ENCODE data around the gene AJM1.

AJM1 gene

DNA sequence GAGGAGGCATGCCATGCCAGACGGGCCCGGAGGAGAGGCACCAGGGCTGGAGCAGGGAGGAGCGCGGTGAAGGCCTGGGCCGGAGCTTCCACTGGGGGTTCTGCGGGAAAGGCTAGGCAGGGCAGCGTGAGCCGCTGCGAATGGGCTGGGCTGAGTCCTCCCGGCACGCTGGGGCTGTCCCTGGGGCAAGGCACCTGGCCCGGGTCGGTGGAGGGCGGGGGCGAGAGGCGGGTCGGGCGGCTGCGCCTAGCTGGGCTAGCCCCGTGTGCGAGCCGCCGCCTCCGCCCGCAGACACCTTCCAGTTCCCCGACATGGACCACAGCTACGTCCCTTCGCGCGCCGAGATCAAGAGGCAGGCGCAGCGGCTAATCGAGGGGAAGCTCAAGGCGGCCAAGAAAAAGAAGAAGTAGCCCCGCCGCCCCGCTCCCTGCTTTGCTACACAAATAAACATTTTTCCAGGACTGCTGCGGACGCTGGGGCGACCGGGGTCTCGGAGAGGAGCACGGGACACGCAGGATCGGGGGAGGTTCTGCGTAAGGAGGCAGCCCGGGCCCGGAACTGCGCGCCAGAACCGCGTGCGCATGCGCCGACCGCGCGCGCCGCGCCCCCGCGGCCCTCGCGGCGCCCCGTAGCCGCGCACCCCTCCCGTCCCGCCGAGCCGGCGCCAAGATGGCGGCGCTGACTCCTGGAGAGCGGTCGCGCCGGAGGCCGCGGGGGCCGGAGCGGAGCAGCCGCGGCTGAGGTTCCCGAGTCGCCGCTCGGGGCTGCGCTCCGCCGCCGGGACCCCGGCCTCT is 34.8 kb upstream of the AJM1 start, which contains the start of gene RABL6:
TSS of gene RABL6 (plus strand) at position 668 of the 794 bp plus-strand sequence. CDS start 249 bp downstream, outside the sequence.
- in situ Hi-C loops (cut with HindIII; ENCODE audit: low sequenced_read_pairs): loop anchor here (5.0 to 25.0 kb wide), 2 partner anchors 35 to 355 kb away; partner anchors contain the start of genes AJM1, LRRC26 and TMEM210

DNA sequence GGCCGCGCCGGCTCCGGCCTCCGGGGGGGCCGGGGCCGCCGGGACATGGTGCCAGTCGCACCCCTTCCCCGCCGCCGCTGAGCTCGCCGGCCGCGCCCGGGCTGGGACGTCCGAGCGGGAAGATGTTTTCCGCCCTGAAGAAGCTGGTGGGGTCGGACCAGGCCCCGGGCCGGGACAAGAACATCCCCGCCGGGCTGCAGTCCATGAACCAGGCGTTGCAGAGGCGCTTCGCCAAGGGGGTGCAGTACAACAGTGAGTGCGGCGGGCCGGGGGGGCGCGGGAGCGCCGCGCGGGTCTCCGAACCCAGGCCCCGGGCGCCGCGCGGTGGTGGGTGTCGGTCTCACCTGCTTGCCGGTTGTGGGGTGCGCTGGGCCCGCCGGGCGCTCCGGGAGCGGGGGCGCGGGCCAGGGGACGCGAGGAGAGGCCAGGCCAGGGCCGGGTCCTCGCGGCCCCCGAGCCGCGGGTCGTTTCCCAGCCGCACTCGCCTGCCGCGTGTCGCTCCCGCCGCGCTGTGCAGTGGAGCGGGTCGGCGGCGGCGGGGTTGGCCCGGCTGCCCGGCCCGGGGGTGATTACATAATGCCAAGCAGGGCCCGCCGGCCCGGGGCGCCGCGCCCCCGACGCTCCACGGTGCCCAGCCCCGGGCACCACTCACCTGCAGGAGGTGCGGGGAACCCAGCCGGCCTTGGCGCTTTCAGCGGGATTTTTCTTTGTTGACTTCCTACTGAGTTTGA is 34.0 kb upstream of the AJM1 start:
- in situ Hi-C loops (cut with HindIII; ENCODE audit: low sequenced_read_pairs): loop anchor here (5.0 to 25.0 kb wide), 2 partner anchors 34 to 354 kb away; partner anchors contain the start of genes AJM1, LRRC26 and TMEM210

DNA sequence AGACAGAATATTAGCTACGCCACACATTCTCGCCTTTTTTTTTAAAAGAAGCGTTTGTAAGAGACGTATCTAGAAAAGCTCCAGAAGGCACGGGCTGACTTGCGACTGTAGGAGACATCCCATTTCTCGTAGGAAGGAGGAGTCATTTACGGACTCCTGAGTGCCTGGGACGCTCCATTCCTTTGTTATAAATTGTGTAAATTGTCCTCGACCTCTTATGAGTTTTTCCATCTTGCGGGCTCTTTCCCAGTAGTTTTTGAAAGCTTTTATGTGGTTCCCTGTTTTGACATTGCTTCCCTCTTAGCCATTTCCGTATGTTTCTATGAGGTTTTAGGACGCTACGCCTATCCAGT is 33.5 kb upstream of the AJM1 start:
- in situ Hi-C loops (cut with HindIII; ENCODE audit: low sequenced_read_pairs): loop anchor here (5.0 to 25.0 kb wide), 2 partner anchors 34 to 354 kb away; partner anchors contain the start of genes AJM1, LRRC26 and TMEM210

DNA sequence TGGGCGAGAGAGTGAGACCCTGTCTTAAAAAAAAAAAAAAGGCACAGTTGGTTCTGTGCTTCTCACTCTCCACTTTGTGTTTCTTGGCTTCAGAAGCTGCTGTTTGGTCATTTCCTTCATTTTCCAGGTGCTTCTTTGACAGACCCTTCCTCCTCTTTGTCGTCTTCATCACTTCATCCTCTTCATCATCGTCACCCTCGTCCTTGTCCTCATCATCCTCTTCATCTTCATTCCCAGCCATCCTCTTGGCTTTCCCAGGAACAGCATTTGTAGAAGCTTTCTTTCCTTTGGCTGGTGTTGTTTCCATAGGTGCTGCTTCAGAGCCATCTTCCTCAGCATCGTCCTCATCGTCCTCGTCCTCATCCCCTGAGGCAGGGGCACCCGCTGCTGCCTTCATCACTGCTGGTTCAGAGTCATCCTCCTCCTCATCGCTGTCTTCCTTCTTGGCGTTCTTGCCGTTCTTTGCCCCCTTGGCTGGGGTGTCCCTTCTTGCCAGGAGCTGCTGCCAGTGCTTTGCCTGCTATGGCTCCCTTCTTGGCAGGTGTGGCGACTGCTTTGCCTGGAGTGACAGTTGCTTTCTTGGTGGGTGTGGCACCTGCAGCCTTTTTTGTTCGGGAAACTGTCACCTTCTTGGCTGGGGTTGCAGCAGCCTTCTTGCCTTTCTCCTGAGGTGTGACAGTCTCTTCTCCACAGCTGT is 27.4 kb upstream of the AJM1 start:
- in situ Hi-C loops (cut with HindIII; ENCODE audit: low sequenced_read_pairs): loop anchor here (25.0 kb wide), 1 partner anchor 347 kb away; the partner anchor contains the start of genes LRRC26 and TMEM210

DNA sequence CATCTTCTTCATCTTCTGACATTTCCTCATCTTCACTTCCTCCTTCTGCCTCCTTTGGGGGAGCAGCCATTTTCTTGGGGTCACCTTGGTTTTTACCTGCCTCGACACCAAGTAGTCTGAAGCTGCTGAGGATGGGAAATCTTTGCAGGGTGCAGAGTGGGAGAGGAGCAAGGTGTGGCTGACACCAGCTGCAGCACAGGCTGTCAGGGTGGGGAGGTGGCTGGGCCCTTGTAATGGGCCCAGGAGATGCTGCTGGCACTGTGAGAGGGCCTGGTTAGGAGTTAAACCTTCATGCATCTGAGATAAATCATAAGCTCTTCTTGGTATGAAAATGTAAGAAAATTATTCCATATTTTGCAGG is 26.9 kb upstream of the AJM1 start:
- in situ Hi-C loops (cut with HindIII; ENCODE audit: low sequenced_read_pairs): loop anchor here (25.0 kb wide), 1 partner anchor 347 kb away; the partner anchor contains the start of genes LRRC26 and TMEM210

DNA sequence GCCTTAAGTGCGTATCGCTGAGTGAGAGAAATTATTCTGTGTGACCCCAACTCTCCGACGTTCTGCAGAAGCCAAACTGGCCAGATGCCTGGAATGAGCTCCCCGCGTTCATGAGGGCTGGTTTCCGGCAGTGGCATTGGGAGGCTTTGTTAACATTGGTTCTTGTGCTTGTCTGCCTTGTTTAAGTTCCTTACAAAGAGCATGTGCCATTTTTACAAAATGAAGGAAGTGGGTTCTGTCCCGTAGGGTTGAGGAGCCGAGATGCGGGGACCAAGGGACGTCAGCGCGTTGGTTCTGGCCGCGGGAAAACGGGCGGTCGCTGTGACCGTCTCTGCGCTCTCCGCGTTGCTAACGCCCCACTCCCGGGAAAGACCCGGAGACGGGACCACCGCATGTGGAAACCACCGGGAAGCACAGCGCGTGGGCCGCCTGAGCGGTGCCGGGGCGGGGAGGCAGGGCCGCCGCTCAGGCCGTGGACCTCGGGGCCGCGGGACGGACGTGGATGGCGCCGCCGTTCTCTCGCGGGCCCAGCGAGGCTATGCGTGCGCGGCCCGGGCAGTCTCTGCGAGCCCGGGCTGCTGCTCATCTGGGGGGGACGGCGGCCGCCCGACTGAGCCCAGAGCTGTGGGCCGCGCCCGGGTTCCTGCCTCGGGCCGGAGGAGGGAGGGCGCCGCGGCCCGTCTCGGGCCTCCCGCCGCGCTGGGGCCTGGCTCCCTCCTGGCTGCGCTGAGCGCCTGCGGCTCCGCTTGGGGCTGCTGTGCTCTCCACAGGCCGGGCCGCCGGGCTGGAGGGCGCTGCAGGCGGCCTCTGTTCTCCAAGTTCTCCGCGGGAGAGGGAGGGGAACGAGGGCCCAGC is 21.1 kb upstream of the AJM1 start:
- in situ Hi-C loops (cut with HindIII; ENCODE audit: low sequenced_read_pairs): loop anchor here (25.0 kb wide), 1 partner anchor 341 kb away; the partner anchor contains the start of genes LRRC26 and TMEM210

DNA sequence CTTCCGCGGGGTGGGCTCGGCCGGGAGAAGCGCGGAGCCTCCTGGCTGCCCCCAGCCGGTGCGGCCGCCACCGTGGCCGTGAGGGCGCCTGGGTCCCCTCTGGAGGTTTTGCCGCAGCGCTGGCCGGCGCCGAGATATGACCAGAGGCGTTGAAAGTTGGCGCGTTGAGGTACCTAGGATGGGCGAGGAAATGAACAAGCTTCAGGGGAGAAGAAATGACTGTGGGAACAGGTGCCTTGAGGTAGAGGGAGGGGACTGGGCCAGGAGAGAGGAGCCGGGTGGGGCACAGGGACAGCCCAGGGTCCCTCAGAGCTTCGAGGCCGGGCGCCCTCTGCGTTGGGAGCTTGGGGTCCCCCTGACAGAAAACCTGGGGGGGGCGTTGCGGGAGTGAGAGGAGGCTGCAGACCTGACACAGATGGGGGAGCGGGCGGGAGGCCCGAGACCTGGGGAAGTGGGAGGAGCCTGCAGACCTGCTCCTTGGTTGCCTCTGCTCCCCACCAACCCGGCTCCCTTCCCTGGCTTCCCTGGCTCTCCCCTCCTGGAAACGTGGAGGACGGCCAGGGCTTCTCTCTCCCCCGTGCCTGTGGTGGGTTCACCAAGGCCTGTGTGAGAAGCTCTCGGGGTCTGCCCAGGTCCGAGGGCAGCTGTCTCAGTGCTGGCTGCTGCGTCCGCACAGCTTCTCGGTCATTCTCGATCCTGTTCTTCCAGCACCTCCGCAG is 20.3 kb upstream of the AJM1 start:
- in situ Hi-C loops (cut with HindIII; ENCODE audit: low sequenced_read_pairs): loop anchor here (25.0 kb wide), 1 partner anchor 340 kb away; the partner anchor contains the start of genes LRRC26 and TMEM210

DNA sequence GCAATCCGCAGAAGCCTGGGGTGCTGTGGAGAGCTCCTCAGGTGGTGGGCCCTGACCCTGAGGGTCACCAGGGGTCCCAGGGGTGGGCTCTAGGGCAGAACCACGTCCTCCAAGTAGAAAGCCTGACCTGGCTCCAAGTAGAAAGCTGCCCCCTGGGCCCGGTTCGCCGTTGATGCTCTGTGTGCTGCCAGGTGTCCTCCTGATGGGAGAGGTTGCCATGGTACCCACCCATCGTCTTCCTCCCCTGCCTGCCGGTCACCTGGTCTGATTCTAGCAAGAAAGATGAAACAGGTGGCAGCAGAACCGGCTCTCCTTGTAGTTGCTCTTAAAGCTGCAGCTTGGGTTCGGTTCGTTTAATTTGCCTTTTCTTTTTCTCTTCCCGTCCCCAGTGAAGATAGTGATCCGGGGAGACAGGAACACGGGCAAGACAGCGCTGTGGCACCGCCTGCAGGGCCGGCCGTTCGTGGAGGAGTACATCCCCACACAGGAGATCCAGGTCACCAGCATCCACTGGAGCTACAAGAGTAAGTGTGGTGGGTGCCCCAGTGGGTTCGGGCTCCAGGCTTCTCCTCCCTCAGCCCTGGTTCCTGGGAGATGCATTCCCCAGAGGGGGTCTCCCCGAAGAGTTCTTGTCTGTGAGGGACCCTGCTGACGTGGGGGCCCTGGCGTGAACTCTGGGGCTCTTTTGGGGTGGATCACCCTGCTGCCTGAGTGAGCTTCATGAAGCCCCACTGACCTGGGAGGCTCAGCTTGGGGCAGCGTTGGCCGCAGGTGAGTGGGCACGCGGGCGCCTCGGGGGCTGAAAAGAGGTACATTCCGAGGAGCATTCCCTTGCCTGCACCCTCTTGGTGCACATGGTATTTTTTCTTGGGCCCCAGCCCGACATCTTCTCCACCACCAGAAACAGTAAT is 18.9 kb upstream of the AJM1 start:
- in situ Hi-C loops (cut with HindIII; ENCODE audit: low sequenced_read_pairs): loop anchor here (25.0 kb wide), 1 partner anchor 339 kb away; the partner anchor contains the start of genes LRRC26 and TMEM210

DNA sequence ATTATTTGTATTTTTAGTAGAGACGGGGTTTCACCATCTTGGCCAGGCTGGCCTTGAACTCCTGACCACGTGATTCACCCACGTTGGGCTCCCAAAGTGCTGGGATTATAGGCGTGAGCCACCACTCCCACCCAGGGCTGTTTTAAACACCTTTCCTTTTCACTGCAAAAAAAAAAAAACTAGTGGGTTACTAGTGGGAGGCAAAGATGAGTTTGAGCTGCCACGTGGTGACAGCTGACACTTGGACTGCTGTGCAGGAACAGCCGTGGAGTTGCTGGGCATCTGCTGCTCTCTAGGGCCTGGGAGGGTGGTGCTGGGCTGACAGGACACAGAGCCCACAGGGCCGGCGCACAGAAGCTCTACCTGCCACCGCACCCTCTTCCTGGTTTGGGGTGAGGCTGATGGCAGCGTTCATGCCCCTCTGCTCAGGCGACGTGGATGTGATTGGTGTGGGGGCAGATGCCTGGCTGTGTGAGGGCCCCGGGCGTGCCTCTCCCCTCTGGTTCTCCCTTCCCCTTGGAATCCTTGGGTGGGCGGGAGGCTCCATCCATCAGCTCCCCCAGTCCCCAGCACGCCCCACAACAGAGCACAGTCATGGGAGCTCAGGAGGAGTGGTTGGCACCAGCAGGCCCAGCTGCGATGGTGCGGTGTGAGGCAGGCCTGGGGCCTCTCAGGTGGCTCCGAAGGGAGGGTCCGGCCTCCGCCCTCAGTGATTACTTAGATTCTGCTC is 17.6 kb upstream of the AJM1 start:
- in situ Hi-C loops (cut with HindIII; ENCODE audit: low sequenced_read_pairs): loop anchor here (25.0 kb wide), 1 partner anchor 338 kb away; the partner anchor contains the start of genes LRRC26 and TMEM210

DNA sequence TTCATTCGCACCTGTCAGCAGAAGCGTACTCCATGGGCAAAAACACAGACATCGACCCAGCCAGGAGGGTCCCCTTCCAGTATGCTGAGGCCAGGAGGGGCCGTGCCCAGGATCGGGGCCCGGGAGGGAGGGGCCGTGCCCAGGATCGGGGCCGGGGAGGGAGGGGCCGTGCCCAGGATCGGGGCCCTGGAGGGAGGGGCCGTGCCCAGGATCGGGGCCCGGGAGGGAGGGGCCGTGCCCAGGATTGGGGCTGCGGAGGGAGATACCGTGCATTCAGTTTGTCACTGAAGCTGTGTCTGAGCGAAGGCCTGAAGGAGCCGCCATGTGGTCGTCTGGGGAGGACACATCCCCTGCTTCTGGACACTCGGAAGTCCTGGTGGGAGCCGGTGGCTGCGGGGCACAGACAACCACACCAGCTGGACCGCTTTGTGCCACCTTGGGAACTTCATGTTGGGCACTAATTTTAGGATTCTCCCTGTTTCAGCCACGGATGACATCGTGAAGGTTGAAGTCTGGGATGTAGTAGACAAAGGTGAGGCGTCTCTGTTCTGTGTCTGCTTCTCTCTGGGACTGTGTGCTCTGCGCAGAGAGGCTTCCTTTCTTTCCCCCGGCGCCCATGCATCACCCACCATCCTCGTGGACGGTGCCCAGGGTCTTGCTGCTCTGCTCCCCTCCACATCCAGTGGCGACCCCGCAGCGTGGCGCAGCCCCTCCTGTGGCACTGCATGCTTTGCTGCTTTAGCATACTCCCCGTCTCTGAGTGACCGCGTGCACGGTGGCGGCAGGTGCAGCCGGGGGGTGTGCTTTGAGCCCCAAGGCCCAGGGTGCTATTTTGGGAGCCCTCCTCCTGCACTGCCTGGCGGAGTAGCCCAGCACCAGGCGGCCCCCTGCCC is 16.7 kb upstream of the AJM1 start:
- in situ Hi-C loops (cut with HindIII; ENCODE audit: low sequenced_read_pairs): no loop called here

DNA sequence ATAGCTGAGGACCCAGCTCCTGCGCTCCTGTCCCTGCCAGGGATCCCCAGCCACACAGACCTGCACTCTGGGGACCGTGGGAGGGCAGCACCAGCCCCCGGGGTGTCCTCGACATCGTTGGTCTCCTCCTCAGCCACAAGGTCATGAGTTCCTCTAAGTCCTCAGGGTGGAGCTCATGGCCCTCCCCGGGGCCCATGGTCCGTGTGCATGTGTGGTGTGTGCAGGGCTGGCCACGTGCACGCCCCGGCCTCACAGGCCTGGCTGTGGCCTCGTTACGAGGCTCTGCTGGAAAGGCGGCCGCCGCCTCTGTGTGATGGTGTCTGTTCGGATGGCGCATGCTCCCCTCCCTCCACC is 16.1 kb upstream of the AJM1 start:
- in situ Hi-C loops (cut with HindIII; ENCODE audit: low sequenced_read_pairs): no loop called here

DNA sequence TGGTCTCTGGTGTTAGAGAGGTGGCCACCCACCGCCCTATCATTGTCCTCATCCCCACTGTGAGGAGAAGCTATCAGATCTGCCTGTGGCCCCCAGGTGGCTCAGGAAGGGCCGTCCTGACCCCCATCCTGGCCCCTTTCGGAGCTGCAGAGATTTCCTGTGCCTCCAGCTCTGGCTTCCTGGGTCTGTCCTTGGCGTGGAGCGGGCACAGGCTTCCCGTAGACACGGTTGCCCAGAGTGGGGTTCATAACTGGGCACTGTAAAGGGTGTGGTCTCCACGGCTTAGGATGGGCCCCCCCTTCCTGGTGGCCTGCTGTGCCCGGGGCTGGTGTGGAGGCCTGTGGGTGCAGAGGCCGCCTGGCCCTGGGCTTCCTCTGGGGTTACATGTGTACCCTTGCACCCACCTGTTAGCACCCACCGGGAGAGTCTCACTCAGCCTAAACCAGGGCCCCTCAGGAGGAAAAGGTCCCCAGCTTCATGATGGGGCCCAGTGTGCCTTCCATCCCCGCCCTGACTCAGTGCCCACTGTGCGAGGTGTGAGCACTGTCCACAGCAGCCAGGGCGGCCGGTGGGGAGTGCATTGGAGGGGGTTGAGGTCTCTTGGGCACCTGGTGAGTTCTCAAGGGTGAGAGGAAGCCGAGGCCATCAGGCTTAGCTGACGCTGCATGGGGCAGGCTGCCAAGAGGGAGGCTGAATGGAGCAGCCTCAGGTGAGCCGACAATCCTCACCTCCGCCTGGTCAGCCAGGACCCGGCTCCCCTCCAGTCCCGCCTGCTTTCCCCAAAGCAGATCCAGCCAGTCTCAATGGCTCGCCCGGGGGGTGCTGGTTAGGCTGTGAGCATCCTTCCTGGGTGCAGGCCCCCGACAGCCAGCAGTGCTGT is 15.3 kb upstream of the AJM1 start:
- in situ Hi-C loops (cut with HindIII; ENCODE audit: low sequenced_read_pairs): no loop called here

DNA sequence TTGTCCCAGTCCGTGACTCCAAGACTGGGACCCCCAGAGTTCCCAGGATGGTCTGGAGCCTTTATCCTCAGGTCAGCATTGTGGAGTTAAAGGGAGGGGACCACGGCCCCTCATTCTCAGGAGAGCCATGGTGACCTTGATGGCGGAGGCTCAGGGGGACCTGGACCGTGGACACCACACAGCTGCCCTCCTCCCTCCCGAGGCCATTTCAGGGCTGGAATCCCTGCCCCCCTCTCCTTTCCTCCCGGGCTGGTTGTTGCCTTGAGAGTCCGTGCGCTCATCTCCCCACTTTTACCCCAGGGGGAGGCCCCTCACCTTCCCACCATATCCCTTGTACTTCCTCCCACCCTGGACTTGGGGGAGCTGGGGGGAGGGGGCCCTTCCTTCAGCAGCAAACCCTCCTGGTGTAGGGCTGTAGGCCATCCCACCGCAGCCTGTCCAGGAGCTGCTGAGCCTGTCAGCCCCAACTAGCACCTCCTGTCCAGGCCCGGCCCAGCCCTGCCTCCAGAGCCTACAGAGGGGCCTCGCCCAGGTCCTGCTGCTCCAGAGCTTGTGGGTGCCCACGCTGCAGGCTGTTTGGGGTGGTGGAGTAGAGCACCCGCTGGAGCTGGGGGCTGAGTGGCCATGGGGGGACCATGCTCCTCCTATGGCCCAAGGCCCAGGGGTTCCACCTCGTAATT is 14.3 kb upstream of the AJM1 start:
- in situ Hi-C loops (cut with HindIII; ENCODE audit: low sequenced_read_pairs): no loop called here

DNA sequence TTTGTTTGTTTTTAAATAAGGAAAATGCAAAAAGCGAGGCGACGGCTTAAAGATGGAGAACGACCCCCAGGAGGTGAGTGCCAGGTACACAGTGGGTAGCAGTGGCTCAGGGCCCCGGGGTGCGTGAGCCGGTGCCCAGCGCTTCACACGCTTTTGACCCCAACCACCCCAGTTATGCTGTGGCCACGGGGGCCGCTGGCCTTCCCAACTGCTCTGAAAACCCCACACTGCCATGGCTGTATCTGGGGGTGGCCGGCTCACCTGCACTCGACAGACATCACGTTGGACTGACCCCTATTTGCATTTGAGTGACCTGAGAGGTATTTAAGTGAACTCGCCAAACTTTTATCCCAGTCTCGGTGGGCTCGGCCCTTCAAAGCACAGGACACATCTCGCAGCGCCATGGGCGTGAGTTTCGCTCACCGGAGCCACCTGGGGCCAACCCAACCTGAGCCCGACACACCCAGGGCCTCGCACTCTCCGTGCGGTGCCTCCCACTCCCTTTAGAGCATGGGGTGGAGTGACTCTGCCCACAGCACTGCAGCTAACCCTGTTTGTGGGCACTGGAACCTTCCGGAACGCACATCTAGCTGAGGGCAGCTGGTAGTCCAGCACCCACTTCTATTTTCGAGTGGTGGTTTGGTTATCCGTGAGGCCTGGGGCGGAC is 13.7 kb upstream of the AJM1 start:
- in situ Hi-C loops (cut with HindIII; ENCODE audit: low sequenced_read_pairs): no loop called here

DNA sequence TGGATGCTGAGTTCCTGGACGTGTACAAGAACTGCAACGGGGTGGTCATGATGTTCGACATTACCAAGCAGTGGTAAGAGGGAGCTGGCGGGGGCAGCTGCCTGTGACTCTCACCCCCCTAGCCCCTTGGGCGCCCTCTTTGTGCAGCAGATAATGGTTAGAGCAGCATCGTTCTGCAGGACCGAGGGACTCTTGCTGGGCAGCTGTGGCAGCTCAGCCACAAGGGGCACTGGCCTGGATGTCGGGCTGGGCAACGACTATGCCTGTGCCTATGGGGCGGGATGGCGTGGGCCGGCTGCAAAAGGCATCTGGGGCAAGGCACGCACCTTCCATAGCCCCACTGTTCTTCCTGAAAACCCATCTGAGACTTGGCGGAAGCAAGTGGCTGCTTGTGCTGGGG is 12.9 kb upstream of the AJM1 start:
- in situ Hi-C loops (cut with HindIII; ENCODE audit: low sequenced_read_pairs): no loop called here

Measured in endothelial cell of hepatic sinusoid (primary cell).